NT2/D1 (cell line): ENCODE data around the gene GSE1.

ENCODE experiments used
- DNase-seq: peaks from one replicate; pipeline ENCODE4 v3.0.0-alpha.2; 2011; ENCODE audit warnings: low read depth, low spot score
- H3K27me3 ChIP-seq: 2 replicates; pipeline ENCODE4 v1.6.0; 2011; ENCODE audit warnings: mild to moderate bottlenecking; ENCODE audit not compliant: insufficient read length, insufficient read depth
- H3K36me3 ChIP-seq: 2 replicates; pipeline ENCODE4 v1.6.1; 2011; ENCODE audit warnings: mild to moderate bottlenecking, low read length, mixed read lengths; ENCODE audit not compliant: insufficient read depth, insufficient read length
- H3K4me1 ChIP-seq: 2 replicates; pipeline ENCODE4 v1.5.1; 2011; ENCODE audit not compliant: insufficient read depth, insufficient read length
- H3K4me3 ChIP-seq: 2 replicates; pipeline ENCODE4 v1.5.1; 2011; ENCODE audit warnings: low read depth; ENCODE audit not compliant: insufficient read length
- H3K9ac ChIP-seq: 2 replicates; pipeline ENCODE4 v1.6.0; 2011; ENCODE audit warnings: low read depth; ENCODE audit not compliant: insufficient read length
- H3K9me3 ChIP-seq: 2 replicates; pipeline ENCODE4 v1.5.1; 2011; ENCODE audit warnings: mild to moderate bottlenecking, low read length; ENCODE audit not compliant: insufficient read depth
- SUZ12 ChIP-seq: IDR thresholded peaks from 2 replicates; pipeline ENCODE4 v1.6.1; 2011; ENCODE audit not compliant: insufficient read length, insufficient read depth; ENCODE audit errors: extremely low read depth
- YY1 ChIP-seq: IDR thresholded peaks from 2 replicates; pipeline ENCODE4 v1.6.1; 2011; ENCODE audit not compliant: insufficient read length, insufficient read depth
- ZNF274 ChIP-seq: IDR thresholded peaks from 2 replicates; pipeline ENCODE4 v1.6.1; 2011; ENCODE audit warnings: mild to moderate bottlenecking, low read depth, low read length

Gene GSE1

DNA sequence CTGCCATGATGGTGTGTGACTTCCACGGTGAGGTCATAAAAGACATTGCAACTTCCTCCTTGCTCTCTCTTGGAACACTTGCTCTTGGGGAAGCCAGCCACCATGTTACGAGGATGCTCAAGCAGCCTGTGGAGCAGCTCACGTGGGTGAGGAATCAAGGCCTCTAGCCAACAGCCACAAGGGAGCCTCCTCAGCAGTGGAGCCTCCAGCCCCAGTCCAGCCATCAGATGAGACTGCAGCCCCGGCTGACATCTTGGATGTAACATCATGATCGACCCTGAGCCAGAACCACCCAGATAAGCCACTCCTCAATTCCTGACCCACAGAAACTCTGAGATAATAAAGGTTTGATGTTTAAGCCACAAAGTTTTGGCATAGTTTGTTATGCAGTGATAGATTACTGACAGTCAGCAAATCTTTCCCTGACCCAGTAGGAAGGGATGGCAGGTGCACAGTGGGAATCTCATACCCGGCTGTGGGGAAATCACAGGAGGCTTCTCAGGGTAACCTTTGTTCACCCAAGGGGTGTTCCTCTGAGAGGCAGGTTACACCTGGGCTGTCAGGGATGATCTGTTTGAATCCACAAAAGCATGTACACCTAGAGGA, 99.0 kb downstream of the GSE1 start:
- TF ChIP-seq ZNF274: no peak
- TF ChIP-seq YY1: no peak
- no peak for TF ChIP-seq SUZ12
- DNase-seq: no peak
- peaks cover 27% of the 10 kb centered on the region for H3K4me1 ChIP-seq
- H3K36me3 ChIP-seq: no peaks in the 10 kb centered on the region
- H3K27me3 ChIP-seq: peaks cover 21% of the 10 kb centered on the region
- H3K9ac ChIP-seq: no peak overlapping the region
- H3K9me3 ChIP-seq: peaks cover 10% of the 10 kb centered on the region; the same call in 1 of the 2 replicates
- no peak overlapping the region for H3K4me3 ChIP-seq

DNA sequence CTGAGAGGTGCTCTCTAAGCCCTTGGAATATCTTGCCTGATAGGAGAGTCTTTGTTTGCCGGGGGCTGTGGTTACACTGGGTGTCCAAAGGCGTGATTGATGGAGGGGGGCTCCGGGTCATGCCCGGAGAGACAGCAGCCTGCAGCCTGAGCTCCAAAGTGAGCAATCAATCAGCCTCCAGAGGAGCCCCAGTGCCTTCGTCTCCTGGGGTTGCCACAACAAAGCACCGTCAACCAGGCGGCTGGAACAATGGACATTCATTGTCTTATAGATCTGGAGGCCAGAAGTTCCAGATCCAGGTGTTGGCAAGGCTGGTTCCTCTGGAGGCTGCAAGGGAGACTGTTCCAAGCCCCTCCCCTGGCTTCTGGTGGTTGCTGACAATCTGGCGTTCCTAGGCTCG, 99.7 kb downstream of the GSE1 start:
- H3K4me1 ChIP-seq: peaks cover 34% of the 10 kb centered on the region
- no peak for TF ChIP-seq ZNF274
- no peak for TF ChIP-seq SUZ12
- TF ChIP-seq YY1: no peak
- H3K27me3 ChIP-seq: peaks cover 26% of the 10 kb centered on the region
- DNase-seq: no peak
- H3K36me3 ChIP-seq: no peaks in the 10 kb centered on the region
- no peak overlapping the region for H3K9ac ChIP-seq
- no peak overlapping the region for H3K4me3 ChIP-seq
- peaks cover 10% of the 10 kb centered on the region; the same call in 1 of the 2 replicates for H3K9me3 ChIP-seq

DNA sequence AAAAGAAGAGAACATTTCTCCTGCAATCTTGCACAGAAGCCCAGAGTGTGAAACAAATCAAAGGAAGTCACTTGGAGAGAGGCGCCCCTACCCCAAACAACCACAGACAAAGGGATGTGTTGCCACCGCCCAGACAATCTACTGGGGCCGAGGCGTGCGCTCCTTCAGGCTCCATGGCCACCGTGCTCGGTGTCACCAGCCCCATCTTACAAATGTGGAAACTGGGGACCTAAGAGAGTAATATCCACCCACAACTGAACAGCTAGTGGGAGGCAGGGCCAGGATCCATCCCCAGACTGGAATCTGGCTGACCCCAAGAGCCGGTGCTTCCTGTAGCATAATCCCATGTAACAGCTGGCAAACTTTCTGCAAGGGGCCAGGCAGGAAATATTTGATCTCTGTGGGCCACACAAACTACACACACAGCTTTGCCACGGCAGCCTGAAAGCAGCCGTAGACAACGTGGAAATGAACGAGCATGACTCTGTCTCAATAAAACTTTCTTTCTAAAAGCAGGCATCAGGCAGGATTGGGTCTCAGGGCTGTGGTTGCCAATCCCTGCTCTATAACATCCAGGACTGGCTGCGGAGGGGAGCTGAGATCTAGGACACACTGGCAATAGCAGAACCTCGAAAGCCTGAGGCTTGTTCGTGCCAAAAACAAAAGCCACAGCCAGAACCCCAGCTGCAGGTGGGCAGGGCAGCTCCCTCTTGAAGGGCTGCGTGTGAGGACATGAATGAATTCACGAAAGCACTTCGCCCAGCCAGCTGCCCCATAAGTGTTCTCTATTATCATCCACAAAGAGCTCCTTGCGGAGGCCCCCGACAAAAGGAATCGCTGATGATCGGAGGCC, 102.3 kb downstream of the GSE1 start:
- H3K4me1 ChIP-seq: peaks cover 33% of the 10 kb centered on the region
- no peak overlapping the region for H3K4me3 ChIP-seq
- TF ChIP-seq YY1 (no peak), SUZ12 (no peak), ZNF274 (no peak)
- DNase-seq: peak; percentile 43
- peak overlapping the region; percentile 58 for H3K9ac ChIP-seq
- H3K27me3 ChIP-seq: peaks cover 26% of the 10 kb centered on the region
- H3K36me3 ChIP-seq: no peaks in the 10 kb centered on the region
- H3K9me3 ChIP-seq: peaks cover 10% of the 10 kb centered on the region; the same call in 1 of the 2 replicates

DNA sequence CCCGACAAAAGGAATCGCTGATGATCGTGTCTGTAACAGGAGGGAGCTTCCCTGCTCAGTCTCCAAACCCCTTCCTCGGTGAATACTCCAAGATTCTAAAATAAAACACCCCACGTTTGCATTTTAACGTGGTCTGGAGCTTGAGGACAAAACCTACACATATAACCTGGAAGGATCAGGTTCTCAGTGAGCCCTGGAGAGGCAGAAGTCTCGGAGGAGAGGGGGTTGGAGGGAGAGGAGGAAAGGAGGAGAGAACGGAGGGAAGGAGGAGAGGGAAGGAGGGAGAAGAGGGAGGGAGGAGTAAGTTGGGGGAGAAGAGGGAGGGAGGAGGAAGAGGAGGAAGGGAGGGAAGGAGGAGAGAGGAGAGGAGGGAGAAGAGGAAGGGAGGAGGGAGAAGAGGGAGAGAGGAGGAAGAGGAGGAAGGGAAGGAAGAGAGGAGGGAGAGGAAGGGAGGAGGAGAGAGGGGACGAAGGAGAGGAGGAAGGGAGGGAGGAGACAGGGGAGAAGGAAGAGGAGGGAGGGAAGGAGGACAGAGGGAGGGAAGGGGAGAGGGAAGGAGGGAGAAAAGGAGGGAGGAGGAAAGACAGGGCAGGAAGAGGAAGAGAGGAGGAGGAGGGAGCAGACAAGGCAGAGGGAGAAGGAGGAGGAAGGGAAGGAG, 103.0 kb downstream of the GSE1 start:
- peaks cover 26% of the 10 kb centered on the region for H3K27me3 ChIP-seq
- H3K9ac ChIP-seq: peak overlapping the region; percentile 58
- peaks cover 10% of the 10 kb centered on the region; the same call in 1 of the 2 replicates for H3K9me3 ChIP-seq
- H3K4me3 ChIP-seq: no peak overlapping the region
- H3K4me1 ChIP-seq: peaks cover 32% of the 10 kb centered on the region
- DNase-seq: no peak
- H3K36me3 ChIP-seq: no peaks in the 10 kb centered on the region
- TF ChIP-seq ZNF274 (no peak), YY1 (no peak), SUZ12 (no peak)

DNA sequence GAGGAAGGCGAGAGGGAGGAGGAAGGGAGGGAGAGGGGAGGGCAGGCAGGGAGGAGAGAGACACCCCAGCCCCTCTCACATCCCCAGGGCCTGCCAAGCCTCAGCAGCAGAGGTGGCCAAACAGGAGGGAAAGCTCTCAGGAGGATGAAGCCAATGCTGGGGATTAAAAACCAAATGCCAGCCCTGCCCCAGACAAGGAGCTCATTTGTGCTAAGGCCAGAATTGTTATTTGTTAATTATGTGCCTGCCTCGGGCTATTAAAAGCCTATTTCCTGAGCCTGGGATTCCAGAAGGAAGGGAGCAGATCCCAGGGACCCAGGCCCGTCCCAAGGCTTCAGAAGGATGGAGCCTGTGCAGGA, 103.5 kb downstream of the GSE1 start:
- Histone ChIP-seq H3K4me1 (peaks cover 32% of the 10 kb centered on the region), H3K4me3 (no peak overlapping the region), H3K27me3 (peaks cover 26% of the 10 kb centered on the region), H3K9me3 (peaks cover 8% of the 10 kb centered on the region; the same call in 1 of the 2 replicates), H3K36me3 (no peaks in the 10 kb centered on the region), H3K9ac (peak overlapping the region; percentile 58)
- TF ChIP-seq ZNF274 (no peak), SUZ12 (no peak), YY1 (no peak)
- no peak for DNase-seq

DNA sequence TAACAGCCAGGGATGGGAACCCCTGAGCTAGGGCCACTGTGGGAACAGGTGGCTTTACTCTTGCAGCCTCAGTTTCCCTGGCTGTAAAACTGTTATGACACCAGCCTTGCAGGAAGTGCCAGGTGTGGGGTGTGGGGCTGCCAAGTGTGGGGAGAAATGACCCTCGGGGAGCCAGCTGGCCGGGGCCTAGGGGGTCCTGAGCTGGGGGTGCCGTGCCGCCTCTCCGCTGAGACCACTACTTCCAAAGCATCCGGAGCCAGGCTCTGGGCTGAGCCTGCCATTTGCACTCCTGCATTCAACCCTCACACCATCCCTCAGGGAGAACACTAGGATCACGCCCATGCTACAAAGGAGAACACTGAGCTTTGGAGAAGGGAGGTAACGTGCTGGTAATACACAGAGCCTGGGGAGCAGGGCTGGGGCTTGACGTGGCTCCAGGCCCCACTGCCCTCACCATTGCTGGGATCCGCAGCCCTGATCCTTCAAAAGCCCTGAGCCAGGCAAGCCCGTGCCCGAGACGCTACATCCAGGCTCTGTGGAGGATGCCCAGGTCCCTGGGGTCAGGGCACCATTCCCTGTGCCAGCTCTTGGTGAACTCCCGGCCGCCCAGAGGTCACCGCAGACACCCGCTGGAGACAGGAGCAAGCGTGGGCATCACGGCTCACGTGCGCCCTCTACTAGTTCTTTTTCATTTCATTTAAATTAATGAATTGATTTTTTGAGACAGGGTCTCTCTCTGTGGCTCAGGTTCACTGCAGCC, 104.5 kb downstream of the GSE1 start:
- Histone ChIP-seq H3K27me3 (peaks cover 26% of the 10 kb centered on the region), H3K4me3 (no peak overlapping the region), H3K4me1 (peaks cover 36% of the 10 kb centered on the region), H3K9ac (peak overlapping the region; percentile 69), H3K9me3 (no peaks in the 10 kb centered on the region), H3K36me3 (no peaks in the 10 kb centered on the region)
- DNase-seq: peak; percentile 71
- no peak for TF ChIP-seq ZNF274
- no peak for TF ChIP-seq YY1
- no peak for TF ChIP-seq SUZ12

DNA sequence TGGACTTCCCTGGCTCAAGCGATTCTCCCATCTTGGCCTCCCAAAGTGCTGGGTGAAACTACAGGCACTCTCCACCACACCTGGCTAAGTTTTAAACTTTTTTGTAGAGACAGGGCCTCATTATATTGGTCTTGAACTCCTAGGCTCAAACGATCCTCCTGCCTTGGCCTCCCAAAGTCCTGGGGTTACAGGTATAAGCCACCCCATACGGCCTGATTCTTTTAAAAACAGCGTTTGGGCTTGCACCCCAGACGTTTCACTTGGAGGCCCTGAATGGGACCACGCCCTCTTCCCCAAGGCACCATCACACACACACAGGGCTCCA, 105.0 kb downstream of the GSE1 start:
- DNase-seq: no peak
- Histone ChIP-seq H3K9ac (no peak overlapping the region), H3K4me3 (no peak overlapping the region), H3K36me3 (no peaks in the 10 kb centered on the region), H3K4me1 (peaks cover 31% of the 10 kb centered on the region), H3K9me3 (no peaks in the 10 kb centered on the region), H3K27me3 (peaks cover 26% of the 10 kb centered on the region)
- TF ChIP-seq SUZ12 (no peak), YY1 (no peak), ZNF274 (no peak)
